HepG2 (cell line): ENCODE measurements around the gene SUN5.

Experiments
- GTF2F1 ChIP-seq: fragments of 150-350 bp; IDR thresholded peaks from 2 replicates; pipeline ENCODE4 v1.6.1; 2014; ENCODE audit warnings: low read length
- SIN3B ChIP-seq: fragments of 150-350 bp; IDR thresholded peaks from 2 replicates; pipeline ENCODE4 v1.6.1; 2014; ENCODE audit warnings: low read length
- SUZ12 ChIP-seq: fragments of 150-350 bp; IDR thresholded peaks from 2 replicates; pipeline ENCODE4 v1.6.1; 2014; ENCODE audit warnings: low read depth, low read length
- TAF1 ChIP-seq: sonication (generic); formaldehyde crosslinking; IDR thresholded peaks from 2 replicates; pipeline ENCODE4 v1.4.0; 2020; ENCODE audit warnings: missing genetic modification reagents
- TAF15 ChIP-seq: fragments of 200-400 bp; formaldehyde crosslinking; IDR thresholded peaks from one replicate; pipeline ENCODE4 v1.6.1; 2018; ENCODE audit warnings: mild to moderate bottlenecking, low read depth, low read length; ENCODE audit not compliant: poor library complexity, severe bottlenecking
- WIZ ChIP-seq: sonication (generic); formaldehyde crosslinking; IDR thresholded peaks from 2 replicates; pipeline ENCODE4 v1.5.1; 2020; ENCODE audit warnings: mild to moderate bottlenecking, missing genetic modification reagents
- ZNF652 ChIP-seq: IDR thresholded peaks from 2 replicates; pipeline ENCODE4 v1.6.1; 2016; ENCODE audit warnings: low read depth, borderline replicate concordance
- ZZZ3 ChIP-seq: sonication (generic); formaldehyde crosslinking; IDR thresholded peaks from 2 replicates; pipeline ENCODE4 v1.4.0; 2020; ENCODE audit warnings: missing genetic modification reagents, mild to moderate bottlenecking, borderline replicate concordance
- TF ChIP-seq, protein P1 (sequence below): sonication (generic); formaldehyde crosslinking; IDR thresholded peaks from 2 replicates; pipeline ENCODE4 v1.5.0; 2020; ENCODE audit warnings: mild to moderate bottlenecking, missing genetic modification reagents, moderate library complexity
- TF ChIP-seq, protein P2 (sequence below): sonication (generic); formaldehyde crosslinking; IDR thresholded peaks from 2 replicates; pipeline ENCODE4 v1.4.0; 2020; ENCODE audit warnings: missing genetic modification reagents
- TF ChIP-seq, protein P3 (sequence below): IDR thresholded peaks from 2 replicates; pipeline ENCODE4 v1.6.1; 2012; ENCODE audit warnings: inconsistent platforms

DNA sequence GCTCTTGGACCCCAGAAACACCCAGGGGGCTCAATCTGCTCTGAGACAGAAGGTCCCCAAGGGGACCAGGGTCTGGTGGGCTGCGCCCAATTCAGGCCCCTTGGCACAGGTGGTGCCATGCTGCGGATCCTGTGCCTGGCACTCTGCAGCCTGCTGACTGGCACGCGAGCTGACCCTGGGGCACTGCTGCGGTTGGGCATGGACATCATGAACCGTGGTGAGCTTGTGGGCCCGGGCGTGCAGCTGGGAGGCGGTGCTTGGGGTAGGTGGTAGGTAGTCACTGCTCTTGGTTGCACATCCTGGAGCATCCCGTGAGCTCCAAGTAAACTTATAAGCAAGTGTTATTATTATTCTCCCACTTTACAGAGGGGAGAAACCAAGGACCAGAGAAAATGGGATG lies 27.3 kb upstream of the SUN5 start, which contains the start of gene BPIFB6:
- TF ChIP-seq, protein P1, sequence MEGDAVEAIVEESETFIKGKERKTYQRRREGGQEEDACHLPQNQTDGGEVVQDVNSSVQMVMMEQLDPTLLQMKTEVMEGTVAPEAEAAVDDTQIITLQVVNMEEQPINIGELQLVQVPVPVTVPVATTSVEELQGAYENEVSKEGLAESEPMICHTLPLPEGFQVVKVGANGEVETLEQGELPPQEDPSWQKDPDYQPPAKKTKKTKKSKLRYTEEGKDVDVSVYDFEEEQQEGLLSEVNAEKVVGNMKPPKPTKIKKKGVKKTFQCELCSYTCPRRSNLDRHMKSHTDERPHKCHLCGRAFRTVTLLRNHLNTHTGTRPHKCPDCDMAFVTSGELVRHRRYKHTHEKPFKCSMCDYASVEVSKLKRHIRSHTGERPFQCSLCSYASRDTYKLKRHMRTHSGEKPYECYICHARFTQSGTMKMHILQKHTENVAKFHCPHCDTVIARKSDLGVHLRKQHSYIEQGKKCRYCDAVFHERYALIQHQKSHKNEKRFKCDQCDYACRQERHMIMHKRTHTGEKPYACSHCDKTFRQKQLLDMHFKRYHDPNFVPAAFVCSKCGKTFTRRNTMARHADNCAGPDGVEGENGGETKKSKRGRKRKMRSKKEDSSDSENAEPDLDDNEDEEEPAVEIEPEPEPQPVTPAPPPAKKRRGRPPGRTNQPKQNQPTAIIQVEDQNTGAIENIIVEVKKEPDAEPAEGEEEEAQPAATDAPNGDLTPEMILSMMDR (CRISPR knock-in tag): no peak
- TF ChIP-seq TAF15 (no peak), GTF2F1 (no peak), ZZZ3 (no peak), SUZ12 (no peak), SIN3B (no peak), TAF1 (no peak), ZNF652 (CRISPR knock-in tag) (no peak), WIZ (CRISPR knock-in tag) (no peak)
- TF ChIP-seq, protein P2, sequence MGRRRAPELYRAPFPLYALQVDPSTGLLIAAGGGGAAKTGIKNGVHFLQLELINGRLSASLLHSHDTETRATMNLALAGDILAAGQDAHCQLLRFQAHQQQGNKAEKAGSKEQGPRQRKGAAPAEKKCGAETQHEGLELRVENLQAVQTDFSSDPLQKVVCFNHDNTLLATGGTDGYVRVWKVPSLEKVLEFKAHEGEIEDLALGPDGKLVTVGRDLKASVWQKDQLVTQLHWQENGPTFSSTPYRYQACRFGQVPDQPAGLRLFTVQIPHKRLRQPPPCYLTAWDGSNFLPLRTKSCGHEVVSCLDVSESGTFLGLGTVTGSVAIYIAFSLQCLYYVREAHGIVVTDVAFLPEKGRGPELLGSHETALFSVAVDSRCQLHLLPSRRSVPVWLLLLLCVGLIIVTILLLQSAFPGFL (CRISPR knock-in tag): no peak
- TF ChIP-seq, protein P3, sequence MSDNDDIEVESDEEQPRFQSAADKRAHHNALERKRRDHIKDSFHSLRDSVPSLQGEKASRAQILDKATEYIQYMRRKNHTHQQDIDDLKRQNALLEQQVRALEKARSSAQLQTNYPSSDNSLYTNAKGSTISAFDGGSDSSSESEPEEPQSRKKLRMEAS: no peak
